ACC112 (cell line): ENCODE results near the gene NPPB.

Source experiments
- H2AFZ ChIP-seq: fragments of 200-600 bp; sonication (generic); one replicate; pipeline ENCODE4 v1.6.0; 2017; ENCODE audit warnings: antibody characterized with exemption, low read length; ENCODE audit not compliant: unreplicated experiment
- H3K27ac ChIP-seq: fragments of 200-600 bp; sonication (generic); 2 replicates; pipeline ENCODE4 v1.5.1; 2014; ENCODE audit warnings: low read depth, mild to moderate bottlenecking, antibody characterized with exemption, low read length, moderate library complexity
- H3K27me3 ChIP-seq: fragments of 200-600 bp; sonication (generic); 2 replicates; pipeline ENCODE4 v1.6.1; 2014; ENCODE audit warnings: mild to moderate bottlenecking, antibody characterized with exemption, low read length, moderate library complexity, mixed read lengths; ENCODE audit not compliant: insufficient read depth
- H3K36me3 ChIP-seq: fragments of 200-600 bp; sonication (generic); 2 replicates; pipeline ENCODE4 v1.6.1; 2016; ENCODE audit warnings: mild to moderate bottlenecking, antibody characterized with exemption, low read length, moderate library complexity, mixed read lengths; ENCODE audit not compliant: insufficient read depth
- H3K4me1 ChIP-seq: fragments of 200-600 bp; sonication (generic); one replicate; pipeline ENCODE4 v1.6.1; 2016; ENCODE audit warnings: low read length, mixed read lengths; ENCODE audit not compliant: insufficient read depth, unreplicated experiment, control insufficient read depth
- H3K4me3 ChIP-seq: fragments of 200-600 bp; sonication (generic); 2 replicates; pipeline ENCODE4 v1.5.1; 2014; ENCODE audit warnings: mild to moderate bottlenecking, low read depth, low read length
- H3K79me2 ChIP-seq: fragments of 200-600 bp; sonication (generic); one replicate; pipeline ENCODE4 v1.6.0; 2016; ENCODE audit warnings: low read length; ENCODE audit not compliant: control insufficient read depth, unreplicated experiment, insufficient read depth

NPPB gene

GRCh38 chr1:11872545-11872944, 13.8 kb upstream of the NPPB start:
- no peak overlapping the region for H3K4me3 ChIP-seq
- H3K4me1 ChIP-seq, result no peaks in the 10 kb centered on the region
- H3K27ac ChIP-seq, result no peak overlapping the region
- H3K36me3 ChIP-seq, result no peaks in the 10 kb centered on the region
- H3K79me2 ChIP-seq, result no peaks in the 10 kb centered on the region
- peaks cover 64% of the 10 kb centered on the region for H3K27me3 ChIP-seq
- H2AFZ ChIP-seq, result no peak overlapping the region

- no peak overlapping the region for H3K27ac ChIP-seq
- no peaks in the 10 kb centered on the region for H3K4me1 ChIP-seq
- H3K4me3 ChIP-seq, result no peak overlapping the region
These were observed 11.0 kb upstream of the NPPB start for GRCh38 chr1:11869650-11870207.

DNA sequence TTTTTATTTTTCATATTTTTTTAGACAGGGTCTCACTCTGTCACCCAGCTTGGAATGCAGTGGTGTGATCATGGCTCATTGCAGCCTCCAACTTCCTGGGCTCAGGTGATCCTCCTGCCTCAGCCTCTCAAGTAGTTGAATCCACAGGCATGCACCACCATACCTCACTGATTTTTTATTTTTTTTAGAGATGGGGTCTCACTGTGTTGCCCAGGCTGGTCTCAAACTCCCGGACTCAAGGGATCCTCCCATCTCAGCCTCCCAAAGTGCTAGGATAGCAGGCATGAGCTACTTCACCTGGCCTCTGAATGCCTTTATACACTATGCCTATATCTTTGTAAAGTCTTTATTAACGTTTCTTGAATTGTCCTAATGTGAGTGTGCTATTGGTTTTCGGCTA, 10.4 kb upstream of the NPPB start:
- Histone ChIP-seq H3K36me3 (no peaks in the 10 kb centered on the region), H3K27ac (no peak overlapping the region), H3K4me1 (no peaks in the 10 kb centered on the region), H3K79me2 (no peaks in the 10 kb centered on the region), H3K4me3 (no peak overlapping the region), H2AFZ (no peak overlapping the region), H3K27me3 (peaks cover 67% of the 10 kb centered on the region)

More at GRCh38 chr1:11869650-11870207, 11.0 kb upstream of the NPPB start:
- Histone ChIP-seq H3K27me3 (peaks cover 69% of the 10 kb centered on the region), H3K36me3 (no peaks in the 10 kb centered on the region), H3K79me2 (no peaks in the 10 kb centered on the region), H2AFZ (no peak overlapping the region)

DNA sequence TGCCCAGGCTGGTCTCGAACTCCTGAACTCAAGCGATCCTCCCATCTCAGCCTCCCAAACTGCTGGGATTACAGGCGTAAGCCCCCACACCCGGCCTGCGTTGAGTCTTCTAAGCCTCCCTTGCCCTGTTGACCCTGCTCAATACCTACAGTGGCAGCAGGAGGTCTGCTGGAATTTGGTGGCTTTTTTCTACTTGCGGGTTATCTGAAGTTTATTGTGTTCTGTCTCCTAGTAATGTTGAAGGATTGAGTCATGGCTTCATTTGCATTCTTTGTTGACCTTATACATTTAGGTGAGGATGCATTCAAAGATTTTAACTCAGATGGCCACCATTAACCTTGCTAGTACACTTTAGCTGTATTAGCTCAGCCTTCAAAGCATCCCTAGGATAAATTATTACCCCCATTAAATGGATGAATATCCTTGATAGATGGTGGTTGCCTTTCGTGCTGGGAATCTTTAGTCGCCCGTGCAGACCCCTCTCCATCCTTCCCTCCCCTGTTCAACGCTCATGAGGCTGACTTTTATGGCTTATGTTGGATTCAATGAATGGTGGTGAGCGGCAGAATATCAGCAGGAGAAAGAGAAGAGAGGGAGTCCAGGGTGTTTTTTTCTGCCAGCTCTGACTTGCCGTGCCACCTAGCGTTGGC, 9.7 kb upstream of the NPPB start:
- H3K27me3 ChIP-seq, result peaks cover 66% of the 10 kb centered on the region
- no peak overlapping the region for H2AFZ ChIP-seq

DNA sequence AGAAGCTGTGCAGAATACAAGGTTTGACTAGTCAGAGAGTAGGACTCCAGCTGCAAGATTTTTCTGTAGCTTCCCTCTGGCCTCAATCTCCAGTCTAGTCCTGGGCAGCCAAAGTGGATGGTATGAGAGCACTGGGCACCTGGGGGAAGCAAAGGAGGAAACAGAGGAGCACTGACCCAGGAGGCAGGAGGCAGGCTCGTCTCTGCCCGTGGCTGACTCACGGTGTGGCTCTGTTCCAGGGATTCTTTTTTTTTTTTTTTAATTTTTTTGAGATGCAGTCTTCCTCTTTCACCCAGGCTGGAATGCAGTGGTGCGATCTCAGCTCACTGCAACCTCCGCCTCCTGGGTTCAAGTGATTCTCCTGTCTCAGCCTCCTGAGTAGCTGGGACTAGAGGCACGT, 4.1 kb upstream of the NPPB start:
- no peak overlapping the region for H2AFZ ChIP-seq
- H3K27me3 ChIP-seq, result peaks cover 75% of the 10 kb centered on the region
- no peaks in the 10 kb centered on the region for H3K4me1 ChIP-seq
- H3K79me2 ChIP-seq, result no peaks in the 10 kb centered on the region
- H3K4me3 ChIP-seq, result no peak overlapping the region
- no peak overlapping the region for H3K27ac ChIP-seq
- H3K36me3 ChIP-seq, result no peaks in the 10 kb centered on the region

More for the DNA sequence above, 9.7 kb upstream of the NPPB start:
- Histone ChIP-seq H3K79me2 (no peaks in the 10 kb centered on the region), H3K36me3 (no peaks in the 10 kb centered on the region), H3K27ac (no peak overlapping the region), H3K4me3 (no peak overlapping the region), H3K4me1 (no peaks in the 10 kb centered on the region)

DNA sequence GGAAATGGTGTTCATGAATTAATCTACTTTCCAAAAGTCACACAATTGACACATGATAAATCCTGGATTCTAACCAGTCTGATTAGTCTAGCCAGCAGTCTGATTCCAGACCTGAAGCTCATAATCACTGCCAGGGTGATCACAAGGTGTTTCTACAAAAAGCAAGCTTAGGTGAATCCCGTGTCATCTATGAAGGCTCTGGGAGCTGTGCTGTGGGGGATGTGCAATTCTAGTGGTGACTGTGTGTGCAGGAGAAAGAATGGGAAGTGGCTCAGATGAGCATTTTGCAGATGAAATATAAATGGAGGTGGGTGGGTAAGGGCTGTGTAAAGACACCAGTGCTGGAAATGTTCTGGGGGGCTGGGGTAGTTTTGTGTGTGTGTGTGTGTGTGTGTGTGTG, 1.8 kb upstream of the NPPB start:
- Histone ChIP-seq H3K36me3 (no peaks in the 10 kb centered on the region), H3K4me3 (no peak overlapping the region), H3K27me3 (peaks cover 81% of the 10 kb centered on the region), H2AFZ (no peak overlapping the region), H3K4me1 (no peaks in the 10 kb centered on the region), H3K79me2 (no peaks in the 10 kb centered on the region), H3K27ac (no peak overlapping the region)

DNA sequence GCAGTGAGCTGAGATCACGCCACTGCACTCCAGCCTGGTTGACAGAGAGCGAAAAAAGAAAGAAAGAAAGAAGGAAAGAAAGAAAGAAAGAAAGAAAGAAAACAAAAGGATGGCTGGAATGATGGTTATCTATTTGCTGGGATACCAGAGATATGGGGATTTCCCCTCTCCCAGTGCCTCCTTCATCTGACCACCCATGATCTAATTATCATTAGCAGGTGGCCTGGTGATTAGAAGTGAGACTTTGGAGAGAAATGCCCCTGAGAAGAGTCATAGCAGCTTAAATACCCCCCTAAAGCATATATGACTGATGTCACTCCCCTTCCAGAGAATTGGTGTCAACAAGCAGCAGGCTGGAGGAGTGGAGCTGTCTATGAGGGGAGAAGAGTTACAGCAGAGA, 1.3 kb upstream of the NPPB start:
- H2AFZ ChIP-seq, result no peak overlapping the region
- no peaks in the 10 kb centered on the region for H3K79me2 ChIP-seq
- peaks cover 77% of the 10 kb centered on the region for H3K27me3 ChIP-seq
- H3K4me3 ChIP-seq, result no peak overlapping the region
- H3K36me3 ChIP-seq, result no peaks in the 10 kb centered on the region
- H3K4me1 ChIP-seq, result no peaks in the 10 kb centered on the region
- H3K27ac ChIP-seq, result no peak overlapping the region

- H3K36me3 ChIP-seq, result no peaks in the 10 kb centered on the region
- H3K27me3 ChIP-seq, result peaks cover 75% of the 10 kb centered on the region
- no peak overlapping the region for H3K4me3 ChIP-seq
- H3K79me2 ChIP-seq, result no peaks in the 10 kb centered on the region
- no peaks in the 10 kb centered on the region for H3K4me1 ChIP-seq
- no peak overlapping the region for H3K27ac ChIP-seq
- no peak overlapping the region for H2AFZ ChIP-seq
These were observed 475 bp upstream of the NPPB start for GRCh38 chr1:11858968-11859871.

- H3K27me3 ChIP-seq, result peaks cover 70% of the 10 kb centered on the region
- no peaks in the 10 kb centered on the region for H3K36me3 ChIP-seq
- H3K4me3 ChIP-seq, result no peak overlapping the region
- no peak overlapping the region for H3K27ac ChIP-seq
- H3K79me2 ChIP-seq, result no peaks in the 10 kb centered on the region
- no peak overlapping the region for H2AFZ ChIP-seq
- H3K4me1 ChIP-seq, result no peaks in the 10 kb centered on the region
These were observed 587 bp downstream of the NPPB start for GRCh38 chr1:11858158-11858557.

DNA sequence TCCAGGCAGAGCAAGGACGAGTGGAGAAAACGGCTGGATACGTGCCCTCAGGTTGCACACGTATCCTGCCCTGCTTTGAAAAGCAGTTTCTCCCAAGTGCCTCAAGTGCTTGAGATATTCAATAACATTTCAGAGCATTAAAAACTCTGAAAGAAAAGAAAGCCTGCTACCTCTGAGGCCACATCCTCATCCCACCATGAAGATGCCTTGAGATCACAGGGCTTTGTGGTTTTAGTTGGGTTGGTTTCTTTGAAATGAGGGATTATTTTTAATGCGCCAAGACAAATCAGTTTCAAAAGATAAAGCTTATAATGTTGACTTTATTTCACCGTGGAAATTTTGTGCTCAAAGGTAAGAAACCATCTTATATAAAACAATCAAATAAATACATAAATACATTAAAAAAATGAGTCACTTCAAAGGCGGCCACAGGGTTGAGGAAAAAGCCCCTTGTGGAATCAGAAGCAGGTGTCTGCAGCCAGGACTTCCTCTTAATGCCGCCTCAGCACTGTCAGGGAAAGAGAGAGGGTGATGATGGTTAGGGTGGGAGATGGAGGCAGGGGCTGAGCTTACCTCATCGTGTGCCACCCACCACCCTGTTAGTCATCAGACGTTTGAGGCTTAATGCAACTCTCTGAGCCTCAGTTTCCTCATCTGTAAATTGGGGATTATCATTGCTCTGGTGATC, 1.4 kb downstream of the NPPB start:
- H3K36me3 ChIP-seq, result no peaks in the 10 kb centered on the region
- H3K27ac ChIP-seq, result no peak overlapping the region
- H3K79me2 ChIP-seq, result no peaks in the 10 kb centered on the region
- H3K4me3 ChIP-seq, result no peak overlapping the region
- no peaks in the 10 kb centered on the region for H3K4me1 ChIP-seq
- H3K27me3 ChIP-seq, result peaks cover 68% of the 10 kb centered on the region
- H2AFZ ChIP-seq, result no peak overlapping the region
